DMS79 treated with DMSO at 0.1 percent for 48 hours (cell line): ENCODE measurements around the gene CNTNAP2.
A peak's percentile ranks its signal among the peaks of the same experiment; 100 is the strongest.
"Not testable (repeated sequence)": the region's sequence is repeated elsewhere in the genome, so short reads cannot be mapped to it uniquely, and the experiment has no call there.

Experiments
- DNase-seq: peaks from one replicate; lab custom pipeline; 2025; lab: John Stamatoyannopoulos, UW

CNTNAP2 gene

GRCh38 chr7:147765301-147765700 is 1648.7 kb downstream of the CNTNAP2 start:
- DNase-seq, result no peak

GRCh38 chr7:147771344-147771743 is 1654.7 kb downstream of the CNTNAP2 start:
- no peak for DNase-seq

GRCh38 chr7:147774461-147774860 is 1657.9 kb downstream of the CNTNAP2 start:
- no peak for DNase-seq

- DNase-seq, result no peak
Measured at GRCh38 chr7:147775516-147776284, 1659.1 kb downstream of the CNTNAP2 start.

- no peak for DNase-seq
Measured at GRCh38 chr7:147777309-147777708, 1660.7 kb downstream of the CNTNAP2 start.

GRCh38 chr7:147779949-147780348 is 1663.3 kb downstream of the CNTNAP2 start:
- no peak for DNase-seq

- DNase-seq, result no peak
Measured at GRCh38 chr7:147796581-147796980, 1680.0 kb downstream of the CNTNAP2 start.

- DNase-seq, result no peak
Measured at GRCh38 chr7:147798001-147798400, 1681.4 kb downstream of the CNTNAP2 start.

- not testable (repeated sequence) for DNase-seq
Measured at GRCh38 chr7:147801762-147802161, 1685.2 kb downstream of the CNTNAP2 start.

GRCh38 chr7:147803151-147803550 is 1686.5 kb downstream of the CNTNAP2 start:
- no peak for DNase-seq

- DNase-seq, result peak; percentile 57
Measured at GRCh38 chr7:147803606-147804005, 1687.0 kb downstream of the CNTNAP2 start.

GRCh38 chr7:147804032-147804431 is 1687.4 kb downstream of the CNTNAP2 start:
- peak; percentile 47 for DNase-seq

GRCh38 chr7:147805996-147806576 is 1689.5 kb downstream of the CNTNAP2 start:
- no peak for DNase-seq

GRCh38 chr7:147809786-147810185 is 1693.2 kb downstream of the CNTNAP2 start:
- no peak for DNase-seq

- DNase-seq, result no peak
Measured at GRCh38 chr7:147810269-147810668, 1693.7 kb downstream of the CNTNAP2 start.

GRCh38 chr7:147811923-147812322 is 1695.3 kb downstream of the CNTNAP2 start:
- no peak for DNase-seq

- no peak for DNase-seq
Measured at GRCh38 chr7:147813316-147813715, 1696.7 kb downstream of the CNTNAP2 start.

GRCh38 chr7:147818317-147818716 is 1701.7 kb downstream of the CNTNAP2 start:
- DNase-seq, result no peak

GRCh38 chr7:147824671-147825070 is 1708.1 kb downstream of the CNTNAP2 start:
- DNase-seq, result no peak

- DNase-seq, result no peak
Measured at GRCh38 chr7:147829016-147829415, 1712.4 kb downstream of the CNTNAP2 start.

- DNase-seq, result no peak
Measured at GRCh38 chr7:147833557-147833956, 1717.0 kb downstream of the CNTNAP2 start.

- DNase-seq, result no peak
Measured at GRCh38 chr7:147833970-147834369, 1717.4 kb downstream of the CNTNAP2 start.

GRCh38 chr7:147852833-147853232 is 1736.2 kb downstream of the CNTNAP2 start:
- DNase-seq, result no peak
